Left ventricle myocardium inferior (tissue), 1 donor: ENCODE measurements around the gene FDXR. TPM values are rescaled to one million over a fixed set of nuclear protein-coding genes. Genes with fewer than 3 reads are reported as not detected.

Experiments
- DNase-seq: peaks from one replicate; pipeline ENCODE4 v3.0.0-alpha.2; 2020
- H3K27ac ChIP-seq: fragments of 200-600 bp; replicated peaks from 2 replicates; pipeline ENCODE4 v1.8.0; 2021
- H3K27me3 ChIP-seq: fragments of 200-600 bp; 2 replicates; pipeline ENCODE4 v1.8.0; 2021; ENCODE audit warnings: low read depth
- H3K36me3 ChIP-seq: fragments of 200-600 bp; 2 replicates; pipeline ENCODE4 v1.8.0; 2021
- H3K4me1 ChIP-seq: fragments of 200-600 bp; 2 replicates; pipeline ENCODE4 v1.8.0; 2021
- H3K4me3 ChIP-seq: fragments of 200-600 bp; 2 replicates; pipeline ENCODE4 v1.8.0; 2021; ENCODE audit warnings: mild to moderate bottlenecking, moderate library complexity
- H3K9me3 ChIP-seq: fragments of 200-600 bp; replicated peaks from 2 replicates; pipeline ENCODE4 v1.8.0; 2021
- CTCF ChIP-seq: fragments of 200-600 bp; IDR thresholded peaks from 2 replicates; pipeline ENCODE4 v1.8.0; 2021; ENCODE audit warnings: antibody characterized with exemption, mild to moderate bottlenecking, borderline replicate concordance
- intact Hi-C: fragments of 100-400 bp; cut with micrococcal nuclease; formaldehyde crosslinking; loops from one replicate; pipeline ENCODE4 v1.11.0; 2022
- total RNA-seq: library from RNA; stranded (reverse); fragmentation: NEBNext Ultra II Directional; extraction: Animal tissue kit (Norgen Biotek cat#: 25700); gene quantifications from one replicate; pipeline ENCODE4 v1.2.1, GENCODE V29; 2021
- donor health status: DM: no; HTN: yes; CAD: no; lungs with severe emphysema.

The FDXR gene
- total RNA-seq, 1 donor from 2014 or later: 5.7 TPM

- DNase-seq: no peak
- peaks cover 3% of the 10 kb centered on the region for H3K27me3 ChIP-seq
- no peak for TF ChIP-seq CTCF
- peaks cover 29% of the 10 kb centered on the region for H3K4me1 ChIP-seq
- H3K4me3 ChIP-seq: no peak overlapping the region
- no peaks in the 10 kb centered on the region for H3K36me3 ChIP-seq
- H3K9me3 ChIP-seq: no peaks in the 10 kb centered on the region
- intact Hi-C loops: no loop called here
- peak overlapping the region; percentile 38 for H3K27ac ChIP-seq
These were observed 5.1 kb upstream of the FDXR start for GRCh38 chr17:74877592-74878548.

- no peak for DNase-seq
- no peak overlapping the region for H3K4me3 ChIP-seq
- intact Hi-C loops: no loop called here
These were observed 3.3 kb upstream of the FDXR start for GRCh38 chr17:74875977-74876593.

GRCh38 chr17:74875155-74875976 is 2.6 kb upstream of the FDXR start:
- H3K36me3 ChIP-seq: no peaks in the 10 kb centered on the region

More at GRCh38 chr17:74875977-74876593, 3.3 kb upstream of the FDXR start:
- TF ChIP-seq CTCF: no peak
- H3K27ac ChIP-seq: no peak overlapping the region
- no peaks in the 10 kb centered on the region for H3K9me3 ChIP-seq
- no peaks in the 10 kb centered on the region for H3K27me3 ChIP-seq
- H3K4me1 ChIP-seq: peaks cover 45% of the 10 kb centered on the region
- H3K36me3 ChIP-seq: no peaks in the 10 kb centered on the region

GRCh38 chr17:74874615-74875037 is 1.8 kb upstream of the FDXR start:
- no peaks in the 10 kb centered on the region for H3K9me3 ChIP-seq
- H3K4me3 ChIP-seq: no peak overlapping the region
- H3K27ac ChIP-seq: no peak overlapping the region
- no peak for TF ChIP-seq CTCF
- DNase-seq: no peak
- H3K4me1 ChIP-seq: peaks cover 45% of the 10 kb centered on the region
- no peaks in the 10 kb centered on the region for H3K36me3 ChIP-seq
- intact Hi-C loops: no loop called here
- H3K27me3 ChIP-seq: no peaks in the 10 kb centered on the region

More at GRCh38 chr17:74875155-74875976, 2.6 kb upstream of the FDXR start:
- no peak overlapping the region for H3K27ac ChIP-seq
- no peak for DNase-seq
- no peak overlapping the region for H3K4me3 ChIP-seq
- intact Hi-C loops: no loop called here
- H3K27me3 ChIP-seq: no peaks in the 10 kb centered on the region
- peaks cover 45% of the 10 kb centered on the region for H3K4me1 ChIP-seq
- TF ChIP-seq CTCF: no peak
- H3K9me3 ChIP-seq: no peaks in the 10 kb centered on the region
